Hair follicular keratinocyte (primary cell): ENCODE measurements around the gene RIMBP3B. TPM values are rescaled to one million over a fixed set of nuclear protein-coding genes. Genes with fewer than 3 reads are reported as not detected.

ENCODE experiments used
- total RNA-seq: library from RNA; depleted of rRNA; stranded (reverse); fragments of >200 nt; gene quantifications from 2 replicates; pipeline ENCODE4 v1.2.3, GENCODE V29; 2015

Gene RIMBP3B, protein sequence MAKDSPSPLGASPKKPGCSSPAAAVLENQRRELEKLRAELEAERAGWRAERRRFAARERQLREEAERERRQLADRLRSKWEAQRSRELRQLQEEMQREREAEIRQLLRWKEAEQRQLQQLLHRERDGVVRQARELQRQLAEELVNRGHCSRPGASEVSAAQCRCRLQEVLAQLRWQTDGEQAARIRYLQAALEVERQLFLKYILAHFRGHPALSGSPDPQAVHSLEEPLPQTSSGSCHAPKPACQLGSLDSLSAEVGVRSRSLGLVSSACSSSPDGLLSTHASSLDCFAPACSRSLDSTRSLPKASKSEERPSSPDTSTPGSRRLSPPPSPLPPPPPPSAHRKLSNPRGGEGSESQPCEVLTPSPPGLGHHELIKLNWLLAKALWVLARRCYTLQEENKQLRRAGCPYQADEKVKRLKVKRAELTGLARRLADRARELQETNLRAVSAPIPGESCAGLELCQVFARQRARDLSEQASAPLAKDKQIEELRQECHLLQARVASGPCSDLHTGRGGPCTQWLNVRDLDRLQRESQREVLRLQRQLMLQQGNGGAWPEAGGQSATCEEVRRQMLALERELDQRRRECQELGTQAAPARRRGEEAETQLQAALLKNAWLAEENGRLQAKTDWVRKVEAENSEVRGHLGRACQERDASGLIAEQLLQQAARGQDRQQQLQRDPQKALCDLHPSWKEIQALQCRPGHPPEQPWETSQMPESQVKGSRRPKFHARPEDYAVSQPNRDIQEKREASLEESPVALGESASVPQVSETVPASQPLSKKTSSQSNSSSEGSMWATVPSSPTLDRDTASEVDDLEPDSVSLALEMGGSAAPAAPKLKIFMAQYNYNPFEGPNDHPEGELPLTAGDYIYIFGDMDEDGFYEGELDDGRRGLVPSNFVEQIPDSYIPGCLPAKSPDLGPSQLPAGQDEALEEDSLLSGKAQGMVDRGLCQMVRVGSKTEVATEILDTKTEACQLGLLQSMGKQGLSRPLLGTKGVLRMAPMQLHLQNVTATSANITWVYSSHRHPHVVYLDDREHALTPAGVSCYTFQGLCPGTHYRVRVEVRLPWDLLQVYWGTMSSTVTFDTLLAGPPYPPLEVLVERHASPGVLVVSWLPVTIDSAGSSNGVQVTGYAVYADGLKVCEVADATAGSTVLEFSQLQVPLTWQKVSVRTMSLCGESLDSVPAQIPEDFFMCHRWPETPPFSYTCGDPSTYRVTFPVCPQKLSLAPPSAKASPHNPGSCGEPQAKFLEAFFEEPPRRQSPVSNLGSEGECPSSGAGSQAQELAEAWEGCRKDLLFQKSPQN (N-terminal part only)
- not detected in 2 replicates for total RNA-seq

GRCh38 chr22:21383701-21384467, at the start of gene RIMBP3B:
Gene RIMBP3B, plus strand, starts transcription at chr22:21383751. Its CDS starts 108 bp downstream, at chr22:21383859.

GRCh38 chr22:21417227-21417746, 33.7 kb downstream of the RIMBP3B start, which contains the start of gene HIC2:
Gene HIC2, plus strand, starts transcription at chr22:21417371. Its CDS starts 25,461 bp downstream, at chr22:21442832.

Other genes starting within 250 kb of the RIMBP3B start
- 1.6 and 1.7 TPM in 2 replicates for gene HIC2, start 33.6 kb downstream of the RIMBP3B start, total RNA-seq
- gene TMEM191C, start 83.6 kb downstream of the RIMBP3B start, total RNA-seq = 0.08 and 0.47 TPM in 2 replicates
- gene RIMBP3C, start 167.7 kb downstream of the RIMBP3B start, total RNA-seq = not detected in 2 replicates
- 65.3 and 84.4 TPM in 2 replicates for gene UBE2L3, start 184.0 kb downstream of the RIMBP3B start, total RNA-seq
- 103 and 157 TPM in 2 replicates for gene YDJC, start 246.3 kb downstream of the RIMBP3B start, total RNA-seq
- not detected in 2 replicates for gene CCDC116, start 249.0 kb downstream of the RIMBP3B start, total RNA-seq